ENCODE data around the gene SMIM23.

- TF ChIP-seq CTCF (IDR thresholded peaks at IDR 0.05) = no peak
- TF ChIP-seq EZH2 (IDR thresholded peaks at IDR 0.05; ENCODE audit: borderline replicate concordance, insufficient read depth, low read depth, low read length, poor library complexity, severe bottlenecking) = no peak
These were observed 27.7 kb downstream of the SMIM23 start for GRCh38 chr5:171813270-171813669.
